ENCODE results near the gene CREB5.

DNA sequence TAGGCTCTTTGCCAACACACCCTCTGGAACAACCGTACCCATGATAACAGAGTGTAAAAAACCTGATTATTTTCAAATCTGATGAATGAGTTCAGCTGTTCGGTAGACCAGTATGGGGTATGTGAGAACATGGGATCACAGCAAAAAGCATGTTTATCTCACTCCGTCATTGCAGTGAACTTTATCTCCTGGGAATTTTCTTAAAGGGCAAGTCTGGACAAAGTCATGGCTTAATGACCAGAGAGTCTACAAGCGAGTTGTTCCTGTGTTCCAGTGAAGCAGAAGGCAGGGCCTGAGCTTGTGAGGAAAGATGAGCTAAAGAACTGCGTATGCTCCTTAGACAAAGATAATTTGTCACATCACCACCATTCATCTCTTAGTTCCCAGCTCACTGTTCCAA lies 326.1 kb downstream of the CREB5 start:
- TF ChIP-seq, protein P1, sequence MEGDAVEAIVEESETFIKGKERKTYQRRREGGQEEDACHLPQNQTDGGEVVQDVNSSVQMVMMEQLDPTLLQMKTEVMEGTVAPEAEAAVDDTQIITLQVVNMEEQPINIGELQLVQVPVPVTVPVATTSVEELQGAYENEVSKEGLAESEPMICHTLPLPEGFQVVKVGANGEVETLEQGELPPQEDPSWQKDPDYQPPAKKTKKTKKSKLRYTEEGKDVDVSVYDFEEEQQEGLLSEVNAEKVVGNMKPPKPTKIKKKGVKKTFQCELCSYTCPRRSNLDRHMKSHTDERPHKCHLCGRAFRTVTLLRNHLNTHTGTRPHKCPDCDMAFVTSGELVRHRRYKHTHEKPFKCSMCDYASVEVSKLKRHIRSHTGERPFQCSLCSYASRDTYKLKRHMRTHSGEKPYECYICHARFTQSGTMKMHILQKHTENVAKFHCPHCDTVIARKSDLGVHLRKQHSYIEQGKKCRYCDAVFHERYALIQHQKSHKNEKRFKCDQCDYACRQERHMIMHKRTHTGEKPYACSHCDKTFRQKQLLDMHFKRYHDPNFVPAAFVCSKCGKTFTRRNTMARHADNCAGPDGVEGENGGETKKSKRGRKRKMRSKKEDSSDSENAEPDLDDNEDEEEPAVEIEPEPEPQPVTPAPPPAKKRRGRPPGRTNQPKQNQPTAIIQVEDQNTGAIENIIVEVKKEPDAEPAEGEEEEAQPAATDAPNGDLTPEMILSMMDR (conservative IDR thresholded peaks at IDR 0.05; ENCODE audit: low read depth in 2 of 2): no peak
- TF ChIP-seq EZH2phosphoT487 (IDR thresholded peaks at IDR 0.05; ENCODE audit: unreplicated experiment) (no peak), CREB1 (CRISPR knock-in tag; IDR thresholded peaks at IDR 0.05; ENCODE audit: low read depth) (no peak), EZH2 (IDR thresholded peaks at IDR 0.05; ENCODE audit: low read depth, unreplicated experiment) (no peak), NANOG (IDR thresholded peaks at IDR 0.05; ENCODE audit: borderline replicate concordance) (no peak), JUNB (IDR thresholded peaks at IDR 0.05; ENCODE audit: unreplicated experiment) (no peak)
- TF ChIP-seq, protein P2, sequence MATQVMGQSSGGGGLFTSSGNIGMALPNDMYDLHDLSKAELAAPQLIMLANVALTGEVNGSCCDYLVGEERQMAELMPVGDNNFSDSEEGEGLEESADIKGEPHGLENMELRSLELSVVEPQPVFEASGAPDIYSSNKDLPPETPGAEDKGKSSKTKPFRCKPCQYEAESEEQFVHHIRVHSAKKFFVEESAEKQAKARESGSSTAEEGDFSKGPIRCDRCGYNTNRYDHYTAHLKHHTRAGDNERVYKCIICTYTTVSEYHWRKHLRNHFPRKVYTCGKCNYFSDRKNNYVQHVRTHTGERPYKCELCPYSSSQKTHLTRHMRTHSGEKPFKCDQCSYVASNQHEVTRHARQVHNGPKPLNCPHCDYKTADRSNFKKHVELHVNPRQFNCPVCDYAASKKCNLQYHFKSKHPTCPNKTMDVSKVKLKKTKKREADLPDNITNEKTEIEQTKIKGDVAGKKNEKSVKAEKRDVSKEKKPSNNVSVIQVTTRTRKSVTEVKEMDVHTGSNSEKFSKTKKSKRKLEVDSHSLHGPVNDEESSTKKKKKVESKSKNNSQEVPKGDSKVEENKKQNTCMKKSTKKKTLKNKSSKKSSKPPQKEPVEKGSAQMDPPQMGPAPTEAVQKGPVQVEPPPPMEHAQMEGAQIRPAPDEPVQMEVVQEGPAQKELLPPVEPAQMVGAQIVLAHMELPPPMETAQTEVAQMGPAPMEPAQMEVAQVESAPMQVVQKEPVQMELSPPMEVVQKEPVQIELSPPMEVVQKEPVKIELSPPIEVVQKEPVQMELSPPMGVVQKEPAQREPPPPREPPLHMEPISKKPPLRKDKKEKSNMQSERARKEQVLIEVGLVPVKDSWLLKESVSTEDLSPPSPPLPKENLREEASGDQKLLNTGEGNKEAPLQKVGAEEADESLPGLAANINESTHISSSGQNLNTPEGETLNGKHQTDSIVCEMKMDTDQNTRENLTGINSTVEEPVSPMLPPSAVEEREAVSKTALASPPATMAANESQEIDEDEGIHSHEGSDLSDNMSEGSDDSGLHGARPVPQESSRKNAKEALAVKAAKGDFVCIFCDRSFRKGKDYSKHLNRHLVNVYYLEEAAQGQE (IDR thresholded peaks at IDR 0.05; ENCODE audit: unreplicated experiment): no peak
